ENCODE measurements around the gene RYR2. TPM values are rescaled to one million over a fixed set of nuclear protein-coding genes. Genes with fewer than 3 reads are reported as not detected.

The RYR2 gene
- total RNA-seq, 4 donors from 2014 or later = 0.88 to 8.4 (median 5.5) TPM

- H3K36me3 ChIP-seq = no peaks in the 10 kb centered on the region
- intact Hi-C loops (cut with DNase I; ENCODE audit: low total_unique reads) = no loop called here
- H3K9me3 ChIP-seq = no peaks in the 10 kb centered on the region
- no peak overlapping the region for H3K4me3 ChIP-seq
- H3K27ac ChIP-seq = no peak overlapping the region
- H3K27me3 ChIP-seq = no peaks in the 10 kb centered on the region
- no peak for DNase-seq
- no peaks in the 10 kb centered on the region for H3K4me1 ChIP-seq
- TF ChIP-seq POLR2A (IDR thresholded peaks at IDR 0.05) (no peak), CTCF (IDR thresholded peaks at IDR 0.05) (no peak)
Measured at GRCh38 chr1:237035759-237036158, 6.2 kb upstream of the RYR2 start.

- Histone ChIP-seq H3K4me3 (no peak overlapping the region), H3K27me3 (no peaks in the 10 kb centered on the region), H3K4me1 (peaks cover 0 to 8% of the 10 kb centered on the region in 2 donors), H3K27ac (no peak overlapping the region), H3K36me3 (no peaks in the 10 kb centered on the region), H3K9me3 (no peaks in the 10 kb centered on the region)
- no peak for DNase-seq
- intact Hi-C loops (cut with DNase I; ENCODE audit: low total_unique reads) = no loop called here
- TF ChIP-seq POLR2A (IDR thresholded peaks at IDR 0.05) = no peak
- no peak for TF ChIP-seq CTCF (IDR thresholded peaks at IDR 0.05)
Measured at GRCh38 chr1:237038211-237038610, 3.8 kb upstream of the RYR2 start.

DNA sequence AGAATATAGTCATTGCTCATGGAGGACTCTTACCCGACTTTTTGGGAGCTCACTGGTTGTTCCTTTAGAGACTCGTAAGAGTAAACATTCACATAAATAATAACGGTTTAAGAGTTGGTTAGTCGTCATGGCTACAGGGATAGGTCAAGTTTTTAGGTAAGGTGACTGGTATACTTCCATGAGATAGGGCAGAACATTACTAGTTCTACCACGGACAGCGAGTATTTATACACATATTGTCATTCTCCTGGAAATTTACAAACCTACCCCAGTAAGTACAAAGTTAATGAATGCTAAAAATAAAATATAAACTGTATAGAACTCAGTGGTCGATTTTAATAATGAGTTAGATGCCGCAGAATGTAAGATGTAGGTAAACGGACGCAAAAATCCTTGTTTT, 1.2 kb upstream of the RYR2 start:
- peaks cover 0 to 8% of the 10 kb centered on the region in 2 donors for H3K4me1 ChIP-seq
- DNase-seq = no peak
- H3K9me3 ChIP-seq = no peaks in the 10 kb centered on the region
- no peak overlapping the region for H3K27ac ChIP-seq
- peaks cover 0 to 11% of the 10 kb centered on the region in 2 donors for H3K27me3 ChIP-seq
- H3K36me3 ChIP-seq = no peaks in the 10 kb centered on the region
- no peak overlapping the region for H3K4me3 ChIP-seq
- intact Hi-C loops (cut with DNase I; ENCODE audit: low total_unique reads) = no loop called here
- TF ChIP-seq CTCF (IDR thresholded peaks at IDR 0.05) (no peak), POLR2A (IDR thresholded peaks at IDR 0.05) (no peak)

DNA sequence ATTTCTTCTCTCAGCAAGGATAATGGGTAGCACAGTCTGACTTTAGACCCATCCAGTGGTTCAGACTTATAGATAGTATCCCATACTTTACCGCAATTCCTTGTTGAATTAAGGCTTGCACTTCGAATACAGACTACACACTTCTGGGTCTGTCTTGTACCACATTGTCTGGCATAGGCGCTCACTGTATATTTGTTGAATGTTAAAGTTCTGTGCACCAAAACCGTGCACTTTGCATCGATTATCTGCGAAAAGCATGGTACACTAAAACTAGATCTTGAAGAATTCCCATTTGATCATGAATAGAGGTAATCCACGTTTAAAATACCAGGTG, 556 bp upstream of the RYR2 start:
- peak overlapping the region in 1 of 2 donors; percentile 54 for H3K4me3 ChIP-seq
- H3K27ac ChIP-seq = no peak overlapping the region
- intact Hi-C loops (cut with DNase I; ENCODE audit: low total_unique reads) = no loop called here

DNA sequence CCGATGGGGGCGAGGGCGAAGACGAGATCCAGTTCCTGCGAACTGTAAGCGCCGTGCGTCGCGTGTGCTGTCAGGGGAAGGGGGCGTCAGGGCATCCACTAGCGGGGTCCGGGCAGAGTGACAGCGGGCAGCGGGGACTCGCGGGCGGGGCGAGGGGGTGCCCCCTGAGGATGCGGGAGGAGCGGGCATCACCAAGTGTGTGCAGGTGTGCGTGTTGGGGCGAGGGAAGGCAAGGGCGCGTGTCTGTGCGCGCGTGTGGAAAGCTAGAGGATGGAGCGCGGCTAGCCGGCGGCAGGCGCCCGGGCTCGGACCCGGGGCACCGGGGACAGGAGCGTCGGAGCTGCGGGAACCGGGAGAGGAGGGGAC, 525 bp downstream of the RYR2 start:
- Histone ChIP-seq H3K4me1 (peaks cover 0 to 8% of the 10 kb centered on the region in 2 donors), H3K27ac (peak overlapping the region in 1 of 2 donors; percentile 37), H3K36me3 (no peaks in the 10 kb centered on the region), H3K9me3 (no peaks in the 10 kb centered on the region), H3K4me3 (peak overlapping the region; percentile 30 to 54), H3K27me3 (peaks cover 0 to 11% of the 10 kb centered on the region in 2 donors)
- DNase-seq = no peak
- intact Hi-C loops (cut with DNase I; ENCODE audit: low total_unique reads) = no loop called here
- TF ChIP-seq POLR2A (IDR thresholded peaks at IDR 0.05) (no peak), CTCF (IDR thresholded peaks at IDR 0.05) (no peak)

More for the DNA sequence above, 556 bp upstream of the RYR2 start:
- DNase-seq = no peak
- H3K36me3 ChIP-seq = no peaks in the 10 kb centered on the region
- no peaks in the 10 kb centered on the region for H3K9me3 ChIP-seq
- peaks cover 0 to 11% of the 10 kb centered on the region in 2 donors for H3K27me3 ChIP-seq
- peaks cover 0 to 8% of the 10 kb centered on the region in 2 donors for H3K4me1 ChIP-seq
- TF ChIP-seq POLR2A (IDR thresholded peaks at IDR 0.05) = no peak
- TF ChIP-seq CTCF (IDR thresholded peaks at IDR 0.05) = no peak
